HG03378 (cell line): ENCODE results near the gene AOX1.
A peak's percentile ranks its signal among the peaks of the same experiment; 100 is the strongest.
"Not testable (repeated sequence)": the region's sequence is repeated elsewhere in the genome, so short reads cannot be mapped to it uniquely, and the experiment has no call there.

ENCODE experiments used
- ATAC-seq: cut with Tn5 transposase; IDR thresholded peaks from one replicate; pipeline ENCODE4 v1.9.1; 2021; ENCODE audit warnings: mild to moderate bottlenecking, moderate library complexity; ENCODE audit not compliant: unreplicated experiment

The AOX1 gene

GRCh38 chr2:200698217-200698616 is 112.4 kb downstream of the AOX1 start:
- ATAC-seq, result no peak

GRCh38 chr2:200699310-200699709 is 113.5 kb downstream of the AOX1 start:
- no peak for ATAC-seq

- ATAC-seq, result no peak
Observed at GRCh38 chr2:200700856-200701255, 115.0 kb downstream of the AOX1 start.

DNA sequence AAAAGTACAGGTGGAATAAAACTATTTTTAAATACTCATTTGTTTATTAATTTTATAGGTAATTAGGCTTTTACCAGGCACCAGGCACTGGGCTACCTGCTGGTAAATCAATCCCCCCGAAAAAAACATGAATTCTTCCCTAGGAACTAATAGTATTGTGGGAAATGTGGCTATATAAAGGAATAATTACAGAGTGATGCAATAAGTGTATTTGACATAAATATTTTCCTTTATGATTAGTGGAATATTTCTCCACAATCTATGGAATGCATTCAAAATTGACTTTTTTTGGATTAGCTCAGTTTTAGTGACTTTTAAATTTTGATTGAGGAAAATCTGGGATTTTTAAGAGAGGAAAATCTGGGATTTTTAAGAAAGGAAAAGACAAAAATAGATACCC is 116.2 kb downstream of the AOX1 start:
- no peak for ATAC-seq

- no peak for ATAC-seq
Observed at GRCh38 chr2:200702646-200703118, 116.9 kb downstream of the AOX1 start.

DNA sequence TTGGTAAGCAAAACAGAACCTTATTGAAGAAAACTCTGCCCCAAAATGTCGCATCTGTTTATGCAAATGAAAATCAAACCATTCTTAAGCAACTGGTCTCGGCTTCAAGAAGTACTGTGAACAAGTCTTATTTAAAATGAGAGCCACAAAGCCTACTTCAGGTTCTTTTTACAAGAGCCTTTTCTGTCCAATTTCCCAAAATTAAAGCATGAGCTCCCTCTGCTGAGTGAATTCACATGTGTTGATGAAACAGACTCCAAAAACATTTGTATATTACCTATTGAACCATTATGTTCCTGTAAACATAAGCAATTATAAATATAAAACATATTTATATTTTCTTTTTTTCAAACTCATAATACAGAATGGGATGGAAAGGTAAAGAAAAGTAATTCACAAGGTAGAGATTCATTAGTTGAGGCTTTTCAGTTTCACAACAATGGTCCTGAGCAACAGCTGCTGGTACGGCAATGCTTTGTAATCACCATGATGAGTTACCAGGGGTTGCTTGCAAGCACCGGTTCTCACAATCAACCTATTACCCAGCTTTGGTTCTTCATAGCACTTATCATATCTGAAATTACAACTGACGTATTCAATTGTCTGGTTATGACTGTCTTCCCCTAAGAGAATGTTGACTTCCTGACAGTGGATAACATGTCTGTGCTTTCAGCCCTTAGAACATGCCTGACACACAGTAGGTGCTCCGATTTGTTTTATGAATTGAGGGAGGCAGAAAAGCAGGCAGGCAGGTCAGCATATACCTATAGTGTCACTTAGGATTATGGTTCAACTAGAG is 117.5 kb downstream of the AOX1 start:
- ATAC-seq, result no peak

DNA sequence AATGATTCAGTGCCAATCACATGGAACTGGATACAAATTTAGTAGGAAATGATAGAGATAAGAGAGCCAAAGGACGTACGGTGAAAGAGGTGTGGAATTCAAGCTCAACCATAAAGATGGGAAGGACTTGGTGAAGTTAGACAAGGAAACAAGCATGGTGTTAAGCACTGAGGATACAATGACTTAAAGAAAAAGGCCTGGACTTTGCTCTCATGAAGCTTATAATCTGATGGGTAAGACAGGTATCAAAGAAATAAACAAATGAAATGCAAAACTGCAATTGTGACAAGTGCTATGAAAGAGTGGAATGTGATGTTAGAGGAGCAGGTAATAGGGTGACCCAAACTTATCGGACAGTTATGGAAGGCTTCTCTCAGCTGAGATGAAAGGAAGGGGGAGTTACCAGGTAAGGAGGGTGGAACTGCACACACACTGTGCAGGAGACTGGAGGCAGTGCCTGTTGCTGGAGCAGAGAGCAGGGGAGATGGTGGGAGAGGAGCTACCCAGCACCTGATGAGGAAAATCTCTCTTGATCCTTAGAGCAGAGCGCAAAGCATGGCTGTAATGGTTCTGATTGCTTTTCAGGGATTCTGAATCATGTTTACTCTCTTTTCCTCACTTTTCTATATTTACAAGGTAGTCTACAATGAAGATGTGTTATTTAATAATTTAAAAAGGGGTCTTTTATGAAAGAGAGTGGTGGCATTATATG is 118.3 kb downstream of the AOX1 start:
- ATAC-seq, result no peak

- ATAC-seq, result no peak
Observed at GRCh38 chr2:200705305-200706041, 119.7 kb downstream of the AOX1 start.

DNA sequence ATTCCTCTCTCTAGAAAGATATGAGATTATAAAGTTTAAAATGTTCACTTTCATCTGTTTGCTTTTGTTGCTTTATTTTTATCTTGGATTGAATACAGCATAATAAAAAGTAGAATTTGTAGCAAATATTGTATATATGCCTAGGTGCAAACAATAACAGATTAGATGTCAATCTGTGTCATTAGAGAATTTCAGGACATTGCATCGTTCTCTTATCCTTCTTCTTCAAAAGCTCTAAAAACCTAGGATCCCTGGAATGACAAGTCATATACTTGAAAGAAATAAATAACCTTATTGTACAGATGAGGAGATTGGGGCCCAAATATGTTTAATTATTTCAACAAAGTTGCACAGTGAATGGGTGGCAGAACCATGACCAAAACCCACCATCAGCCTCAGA is 123.1 kb downstream of the AOX1 start:
- ATAC-seq, result no peak

GRCh38 chr2:200713003-200713703 is 127.3 kb downstream of the AOX1 start:
- ATAC-seq, result peak; percentile 99

- ATAC-seq, result no peak
Observed at GRCh38 chr2:200713704-200714064, 127.9 kb downstream of the AOX1 start.

DNA sequence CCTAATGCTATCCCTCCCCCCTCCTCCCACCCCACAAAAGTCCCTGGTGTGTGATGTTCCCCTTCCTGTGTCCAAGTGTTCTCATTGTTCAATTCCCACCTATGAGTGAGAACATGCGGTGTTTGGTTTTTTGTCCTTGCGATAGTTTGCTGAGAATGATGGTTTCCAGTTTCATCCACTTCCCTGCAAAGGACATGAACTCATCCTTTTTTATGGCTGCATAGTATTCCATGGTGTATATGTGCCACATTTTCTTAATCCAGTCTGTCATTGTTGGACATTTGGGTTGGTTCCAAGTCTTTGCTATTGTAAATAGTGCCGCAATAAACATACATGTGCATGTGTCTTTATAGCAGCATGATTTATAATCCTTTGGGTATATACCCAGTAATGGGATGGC is 129.2 kb downstream of the AOX1 start:
- ATAC-seq, result not testable (repeated sequence)

DNA sequence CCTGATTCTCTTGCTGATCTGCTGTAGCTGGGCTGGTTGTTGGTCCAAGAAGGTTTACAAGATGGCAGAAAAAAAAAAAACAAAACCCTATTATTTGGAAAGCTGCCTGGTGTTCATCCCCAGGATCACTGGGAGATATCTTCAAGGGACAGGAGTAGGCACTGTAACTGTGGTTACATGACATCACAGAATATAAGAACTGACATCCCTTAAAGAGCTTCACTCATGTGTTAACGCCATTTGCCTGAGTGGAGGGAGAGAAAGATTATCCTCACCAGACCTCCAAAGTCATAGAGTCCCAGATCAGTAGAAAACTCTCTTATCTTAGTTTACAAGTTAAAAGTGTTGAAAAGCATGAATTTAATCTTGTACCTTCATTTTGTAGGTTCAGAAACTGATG is 130.6 kb downstream of the AOX1 start:
- no peak for ATAC-seq
